HEK293 (cell line): ENCODE measurements around the gene RYR2.
A peak's percentile ranks its signal among the peaks of the same experiment; 100 is the strongest.

Experiments used
- CTCF ChIA-PET: fragments of 350-600 bp; formaldehyde crosslinking; extraction: SDS; loops from one replicate; lab custom pipeline; 2021; ENCODE audit warnings: antibody characterized with exemption; lab: Yijun Ruan, JAX
- POLR2A ChIA-PET: fragments of 300-600 bp; formaldehyde crosslinking; extraction: SDS; loops from one replicate; lab custom pipeline; 2020; ENCODE audit warnings: antibody characterized with exemption, inconsistent platforms; lab: Yijun Ruan, JAX
- H3K27ac ChIP-seq: fragments of 200-500 bp; sonication (Bioruptor generic); 2 replicates; pipeline ENCODE4 v1.5.1; 2014; ENCODE audit warnings: low read depth, low read length, control low read depth, inconsistent platforms; ENCODE audit errors: extremely low read depth
- H3K36me3 ChIP-seq, 2 experiments: fragments of 200-500 bp in 1 of 2; sonication (Bioruptor generic) in 1 of 2; 1 replicate in 1 of 2; 2 replicates in 1 of 2; pipeline ENCODE4 v1.5.1; 2014 to 2017; ENCODE audit warnings: inconsistent platforms in 2 of 2, low read length in 2 of 2; ENCODE audit not compliant: control insufficient read depth in 2 of 2, insufficient read depth in 1 of 2
- H3K4me1 ChIP-seq: fragments of 200-500 bp; sonication (Bioruptor generic); 2 replicates; pipeline ENCODE4 v1.5.1; 2014; ENCODE audit warnings: mild to moderate bottlenecking, low read length, inconsistent platforms; ENCODE audit not compliant: control insufficient read depth, insufficient read depth
- H3K4me3 ChIP-seq: 2 replicates; pipeline ENCODE4 v1.5.1; 2011; ENCODE audit warnings: low read depth, mild to moderate bottlenecking, control low read depth, low read length, moderate library complexity
- H3K9me3 ChIP-seq: fragments of 200-500 bp; sonication (Bioruptor generic); 2 replicates; pipeline ENCODE4 v1.5.1; 2014; ENCODE audit warnings: low read depth, low read length, inconsistent platforms; ENCODE audit not compliant: control insufficient read depth, insufficient read depth
- GLI4 ChIP-seq: fragments of 450-650 bp; formaldehyde crosslinking; IDR thresholded peaks from 2 replicates; pipeline ENCODE4 v1.5.1; 2016; ENCODE audit warnings: missing biosample characterization, missing genetic modification characterization
- GLIS1 ChIP-seq: fragments of 450-650 bp; formaldehyde crosslinking; IDR thresholded peaks from 2 replicates; pipeline ENCODE4 v1.5.1; 2016; ENCODE audit warnings: missing biosample characterization, missing genetic modification characterization
- HOXD13 ChIP-seq: sonication (generic); formaldehyde crosslinking; IDR thresholded peaks from 2 replicates; pipeline ENCODE4 v1.8.0; 2022; ENCODE audit warnings: missing genetic modification reagents, borderline replicate concordance
- OSR2 ChIP-seq: fragments of 450-650 bp; formaldehyde crosslinking; IDR thresholded peaks from 2 replicates; pipeline ENCODE4 v1.5.1; 2016; ENCODE audit warnings: missing biosample characterization, missing genetic modification characterization
- REPIN1 ChIP-seq: fragments of 450-650 bp; formaldehyde crosslinking; IDR thresholded peaks from 2 replicates; pipeline ENCODE4 v1.5.1; 2017; ENCODE audit warnings: missing biosample characterization, missing genetic modification characterization, low read depth
- SALL2 ChIP-seq: fragments of 450-650 bp; formaldehyde crosslinking; IDR thresholded peaks from 2 replicates; pipeline ENCODE4 v1.5.0; 2017; ENCODE audit warnings: missing biosample characterization, mild to moderate bottlenecking, missing genetic modification characterization, borderline replicate concordance
- SCRT1 ChIP-seq: fragments of 450-650 bp; formaldehyde crosslinking; IDR thresholded peaks from 2 replicates; pipeline ENCODE4 v1.5.1; 2016; ENCODE audit warnings: missing biosample characterization, missing genetic modification characterization, borderline replicate concordance
- SCRT2 ChIP-seq: fragments of 450-650 bp; formaldehyde crosslinking; IDR thresholded peaks from 2 replicates; pipeline ENCODE4 v1.5.1; 2016; ENCODE audit warnings: missing biosample characterization, missing genetic modification characterization
- YY2 ChIP-seq: fragments of 450-650 bp; formaldehyde crosslinking; IDR thresholded peaks from 2 replicates; pipeline ENCODE4 v1.5.1; 2016; ENCODE audit warnings: missing biosample characterization, missing genetic modification characterization
- ZIC2 ChIP-seq: fragments of 450-650 bp; formaldehyde crosslinking; IDR thresholded peaks from 2 replicates; pipeline ENCODE4 v1.5.1; 2016; ENCODE audit warnings: missing biosample characterization, missing genetic modification characterization
- ZNF10 ChIP-seq: fragments of 450-650 bp; formaldehyde crosslinking; IDR thresholded peaks from 2 replicates; pipeline ENCODE4 v1.5.1; 2017; ENCODE audit warnings: missing biosample characterization, missing genetic modification characterization
- ZNF121 ChIP-seq: fragments of 450-650 bp; formaldehyde crosslinking; IDR thresholded peaks from 2 replicates; pipeline ENCODE4 v1.5.1; 2016; ENCODE audit warnings: missing biosample characterization, missing genetic modification characterization
- ZNF24 ChIP-seq: fragments of 450-650 bp; formaldehyde crosslinking; IDR thresholded peaks from 2 replicates; pipeline ENCODE4 v1.5.1; 2016; ENCODE audit warnings: missing biosample characterization, missing genetic modification characterization
- ZNF274 ChIP-seq, 2 experiments: fragments of 200-500 bp in 1 of 2; fragments of 450-650 bp in 1 of 2; sonication (Bioruptor generic) in 1 of 2; formaldehyde crosslinking in 1 of 2; IDR thresholded peaks; 2 replicates each; pipeline versions ENCODE4 v1.5.1 to v1.6.1; 2014 to 2016; ENCODE audit warnings: borderline replicate concordance in 1 of 2, inconsistent platforms in 1 of 2, low read length in 1 of 2, missing biosample characterization in 1 of 2, missing genetic modification characterization in 1 of 2
- ZNF341 ChIP-seq: fragments of 450-650 bp; formaldehyde crosslinking; IDR thresholded peaks from 2 replicates; pipeline ENCODE4; 2016; ENCODE audit warnings: low read depth, missing biosample characterization, missing genetic modification characterization
- ZNF416 ChIP-seq: fragments of 450-650 bp; formaldehyde crosslinking; IDR thresholded peaks from 2 replicates; pipeline ENCODE4 v1.5.1; 2016; ENCODE audit warnings: missing biosample characterization, missing genetic modification characterization
- ZNF529 ChIP-seq: fragments of 450-650 bp; formaldehyde crosslinking; IDR thresholded peaks from 2 replicates; pipeline ENCODE4 v1.5.1; 2017; ENCODE audit warnings: missing genetic modification characterization, missing biosample characterization; ENCODE audit not compliant: insufficient replicate concordance
- ZNF561 ChIP-seq: fragments of 450-650 bp; IDR thresholded peaks from 2 replicates; pipeline ENCODE4 v1.5.1; 2018; ENCODE audit warnings: missing biosample characterization, missing genetic modification characterization, borderline replicate concordance
- ZNF610 ChIP-seq: fragments of 450-650 bp; formaldehyde crosslinking; IDR thresholded peaks from 2 replicates; pipeline ENCODE4 v1.5.1; 2016; ENCODE audit warnings: missing biosample characterization, missing genetic modification characterization, borderline replicate concordance
- ZNF792 ChIP-seq: fragments of 450-650 bp; formaldehyde crosslinking; IDR thresholded peaks from 2 replicates; pipeline ENCODE4 v1.5.1; 2016; ENCODE audit warnings: missing biosample characterization, missing genetic modification characterization
- TF ChIP-seq, protein P1 (sequence below): sonication (generic); formaldehyde crosslinking; IDR thresholded peaks from 2 replicates; pipeline ENCODE4 v1.8.1; 2022; ENCODE audit warnings: mild to moderate bottlenecking, moderate library complexity, missing genetic modification reagents
- TF ChIP-seq, protein P2 (sequence below): fragments of 450-650 bp; formaldehyde crosslinking; IDR thresholded peaks from 2 replicates; pipeline ENCODE4 v1.5.1; 2016; ENCODE audit warnings: missing biosample characterization, missing genetic modification characterization
- TF ChIP-seq, protein P3 (sequence below): fragments of 450-650 bp; formaldehyde crosslinking; IDR thresholded peaks from 2 replicates; pipeline ENCODE4 v1.5.1; 2016; ENCODE audit warnings: missing biosample characterization, missing genetic modification characterization

Gene RYR2

DNA sequence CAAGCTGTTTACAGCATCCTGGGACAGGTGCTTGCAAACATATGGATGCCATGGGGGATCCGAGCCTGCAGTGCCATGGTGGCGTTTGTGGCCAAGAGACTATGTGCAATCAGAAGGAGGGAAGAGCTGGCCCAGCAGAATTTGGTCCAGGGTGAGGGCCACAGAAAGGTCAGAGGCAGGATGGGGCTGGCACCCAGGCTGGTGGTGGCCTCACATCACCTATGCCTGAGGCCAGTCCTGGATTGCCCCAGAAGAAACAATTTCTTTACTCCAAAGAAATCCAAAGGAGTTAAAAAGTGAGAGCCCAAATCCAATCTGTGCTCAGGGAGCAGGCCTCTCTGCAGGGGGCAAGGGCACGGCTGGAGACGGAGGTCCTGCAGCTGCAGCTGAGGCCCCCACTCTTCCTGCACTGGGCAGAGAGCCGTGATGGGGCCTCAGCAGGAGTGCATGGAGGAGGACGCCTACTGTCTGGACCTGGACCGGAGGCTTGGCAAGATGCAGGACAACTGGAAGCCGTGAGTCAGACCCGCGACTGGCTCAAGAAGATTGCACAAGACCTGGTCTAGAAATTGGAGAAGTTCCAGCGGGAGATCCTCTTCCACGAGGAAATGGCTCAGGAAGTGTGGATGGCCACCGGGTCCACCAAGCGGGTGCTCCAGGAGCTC lies 163.5 kb downstream of the RYR2 start:
- no peaks in the 10 kb centered on the region for H3K9me3 ChIP-seq
- no peak overlapping the region for H3K4me3 ChIP-seq
- no peak overlapping the region for H3K27ac ChIP-seq
- H3K4me1 ChIP-seq, result no peaks in the 10 kb centered on the region
- CTCF ChIA-PET, result interaction anchor here (0.5 to 0.6 kb wide), 3 partner anchors 8 to 262 kb away, joined by 3 to 5 read pairs (median 3); no protein-coding TSS in a partner anchor
- TF ChIP-seq ZNF121 (tag by site-specific recombination) (no peak), ZIC2 (tag by site-specific recombination) (peak; percentile 79), SALL2 (no peak), ZNF561 (tag by site-specific recombination) (no peak), ZNF529 (tag by site-specific recombination) (no peak), ZNF610 (no peak), SCRT1 (tag by site-specific recombination) (no peak), GLI4 (tag by site-specific recombination) (no peak)
- TF ChIP-seq, protein P1, sequence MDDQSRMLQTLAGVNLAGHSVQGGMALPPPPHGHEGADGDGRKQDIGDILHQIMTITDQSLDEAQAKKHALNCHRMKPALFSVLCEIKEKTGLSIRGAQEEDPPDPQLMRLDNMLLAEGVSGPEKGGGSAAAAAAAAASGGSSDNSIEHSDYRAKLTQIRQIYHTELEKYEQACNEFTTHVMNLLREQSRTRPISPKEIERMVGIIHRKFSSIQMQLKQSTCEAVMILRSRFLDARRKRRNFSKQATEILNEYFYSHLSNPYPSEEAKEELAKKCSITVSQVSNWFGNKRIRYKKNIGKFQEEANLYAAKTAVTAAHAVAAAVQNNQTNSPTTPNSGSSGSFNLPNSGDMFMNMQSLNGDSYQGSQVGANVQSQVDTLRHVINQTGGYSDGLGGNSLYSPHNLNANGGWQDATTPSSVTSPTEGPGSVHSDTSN, result 0 out of 2 replicates have a peak, but pooled peaks have one; percentile 31
- TF ChIP-seq, all 188 proteins: peak for 2
- H3K36me3 ChIP-seq, result no peaks in the 10 kb centered on the region
- POLR2A ChIA-PET, result no interaction called here

- H3K36me3 ChIP-seq, result no peaks in the 10 kb centered on the region
- H3K27ac ChIP-seq, result no peak overlapping the region
- ChIA-PET CTCF (interaction anchor here (0.5 to 0.6 kb wide), 2 partner anchors 8 to 136 kb away, joined by 3 to 9 read pairs; no protein-coding TSS in a partner anchor), POLR2A (no interaction called here)
- no peaks in the 10 kb centered on the region for H3K4me1 ChIP-seq
- no peak for TF ChIP-seq ZNF24 (tag by site-specific recombination)
- TF ChIP-seq SCRT2 (tag by site-specific recombination), result peak; percentile 61; the same call in 1 of the 2 replicates
- peak; percentile 48 for TF ChIP-seq GLIS1 (tag by site-specific recombination)
- TF ChIP-seq OSR2 (tag by site-specific recombination), result no peak
- H3K4me3 ChIP-seq, result no peak overlapping the region
- no peaks in the 10 kb centered on the region for H3K9me3 ChIP-seq
These were observed 164.1 kb downstream of the RYR2 start for GRCh38 chr1:237206065-237206414.

- H3K27ac ChIP-seq, result no peak overlapping the region
- TF ChIP-seq ZNF24 (tag by site-specific recombination) (no peak), ZNF274 (IDR thresholded peaks at IDR 0.05; ENCODE audit: low read length) (no peak), ZNF274 (tag by site-specific recombination; IDR thresholded peaks at IDR 0.05; ENCODE audit: borderline replicate concordance) (no peak), ZNF10 (tag by site-specific recombination) (no peak), HOXD13 (CRISPR knock-in tag) (no peak), ZNF416 (tag by site-specific recombination) (no peak), ZNF792 (tag by site-specific recombination) (no peak), ZNF341 (tag by site-specific recombination) (no peak), ZNF610 (no peak), YY2 (no peak), REPIN1 (tag by site-specific recombination) (no peak), OSR2 (tag by site-specific recombination) (no peak)
- TF ChIP-seq, protein P2, sequence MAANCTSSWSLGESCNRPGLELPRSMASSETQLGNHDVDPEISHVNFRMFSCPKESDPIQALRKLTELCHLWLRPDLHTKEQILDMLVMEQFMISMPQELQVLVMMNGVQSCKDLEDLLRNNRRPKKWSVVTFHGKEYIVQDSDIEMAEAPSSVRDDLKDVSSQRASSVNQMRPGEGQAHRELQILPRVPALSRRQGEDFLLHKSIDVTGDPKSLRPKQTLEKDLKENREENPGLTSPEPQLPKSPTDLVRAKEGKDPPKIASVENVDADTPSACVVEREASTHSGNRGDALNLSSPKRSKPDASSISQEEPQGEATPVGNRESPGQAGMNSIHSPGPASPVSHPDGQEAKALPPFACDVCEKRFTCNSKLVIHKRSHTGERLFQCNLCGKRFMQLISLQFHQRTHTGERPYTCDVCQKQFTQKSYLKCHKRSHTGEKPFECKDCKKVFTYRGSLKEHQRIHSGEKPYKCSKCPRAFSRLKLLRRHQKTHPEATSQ (tag by site-specific recombination), result no peak
- TF ChIP-seq, protein P1, result no peak
- TF ChIP-seq, protein P3, sequence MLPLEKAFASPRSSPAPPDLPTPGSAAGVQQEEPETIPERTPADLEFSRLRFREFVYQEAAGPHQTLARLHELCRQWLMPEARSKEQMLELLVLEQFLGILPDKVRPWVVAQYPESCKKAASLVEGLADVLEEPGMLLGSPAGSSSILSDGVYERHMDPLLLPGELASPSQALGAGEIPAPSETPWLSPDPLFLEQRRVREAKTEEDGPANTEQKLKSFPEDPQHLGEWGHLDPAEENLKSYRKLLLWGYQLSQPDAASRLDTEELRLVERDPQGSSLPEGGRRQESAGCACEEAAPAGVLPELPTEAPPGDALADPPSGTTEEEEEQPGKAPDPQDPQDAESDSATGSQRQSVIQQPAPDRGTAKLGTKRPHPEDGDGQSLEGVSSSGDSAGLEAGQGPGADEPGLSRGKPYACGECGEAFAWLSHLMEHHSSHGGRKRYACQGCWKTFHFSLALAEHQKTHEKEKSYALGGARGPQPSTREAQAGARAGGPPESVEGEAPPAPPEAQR, result no peak
- CTCF ChIA-PET, result interaction anchor here (0.7 kb wide), 1 partner anchor 169 kb away, joined by 5 read pairs; the partner anchor contains the start of gene RYR2
These were observed 169.0 kb downstream of the RYR2 start for GRCh38 chr1:237211031-237211430.

More at GRCh38 chr1:237211031-237211430, 169.0 kb downstream of the RYR2 start:
- POLR2A ChIA-PET, result no interaction called here
- H3K36me3 ChIP-seq, result no peaks in the 10 kb centered on the region
- no peaks in the 10 kb centered on the region for H3K4me1 ChIP-seq
- H3K9me3 ChIP-seq, result no peaks in the 10 kb centered on the region
- H3K4me3 ChIP-seq, result no peak overlapping the region
